K562 (cell line): Measurements from ENCODE around the gene SLCO3A1. TPM values are rescaled to one million over a fixed set of nuclear protein-coding genes. Genes with fewer than 3 reads are reported as not detected.

Source experiments
- BHLHE40 ChIP-seq: IDR thresholded peaks from 2 replicates; pipeline ENCODE4 v1.6.1; 2011; ENCODE audit warnings: low read length, improper control_type of control experiment
- CHAMP1 ChIP-seq: fragments of 450-650 bp; IDR thresholded peaks from 2 replicates; pipeline ENCODE4 v1.6.1; 2016; ENCODE audit warnings: mild to moderate bottlenecking
- CTCF ChIP-seq, 3 experiments: IDR thresholded peaks in 2 of 3; conservative IDR thresholded peaks in 1 of 3; 2 replicates each; pipeline ENCODE4 v1.5.1; 2011 to 2012; ENCODE audit warnings: low read length in 3 of 3, mild to moderate bottlenecking in 3 of 3, control low read depth in 2 of 3, improper control_type of control experiment in 1 of 3, inconsistent platforms in 1 of 3, low read depth in 1 of 3, mixed read lengths in 1 of 3, moderate library complexity in 1 of 3; ENCODE audit not compliant: insufficient read depth in 2 of 3
- E2F1 ChIP-seq: sonication (generic); formaldehyde crosslinking; IDR thresholded peaks from 2 replicates; pipeline ENCODE4 v1.8.1; 2023; ENCODE audit warnings: mild to moderate bottlenecking, missing genetic modification reagents, moderate library complexity
- FUS ChIP-seq: fragments of 200-400 bp; formaldehyde crosslinking; optimal IDR thresholded peaks from 2 replicates; pipeline ENCODE3; 2017; ENCODE audit warnings: low read depth, low read length
- KLF13 ChIP-seq: fragments of 450-650 bp; IDR thresholded peaks from 2 replicates; pipeline ENCODE4 v1.6.1; 2016; ENCODE audit warnings: missing genetic modification characterization, low read depth, mild to moderate bottlenecking, missing compliant biosample characterization, moderate library complexity, borderline replicate concordance
- MITF ChIP-seq: IDR thresholded peaks from 2 replicates; pipeline ENCODE4 v1.6.1; 2014; ENCODE audit warnings: antibody characterized with exemption
- MXD1 ChIP-seq: fragments of 250-450 bp; sonication (Bioruptor Pico); IDR thresholded peaks from 2 replicates; pipeline ENCODE4 v1.8.0; 2021; ENCODE audit warnings: borderline replicate concordance, mild to moderate bottlenecking, moderate library complexity; ENCODE audit not compliant: poor library complexity, severe bottlenecking
- NFIC ChIP-seq: fragments of 450-650 bp; IDR thresholded peaks from 2 replicates; pipeline ENCODE4 v1.6.1; 2017; ENCODE audit warnings: mild to moderate bottlenecking, inconsistent platforms
- NKRF ChIP-seq: fragments of 450-650 bp; IDR thresholded peaks from 2 replicates; pipeline ENCODE4 v1.6.1; 2016; ENCODE audit warnings: borderline replicate concordance
- ZFP91 ChIP-seq: sonication (generic); formaldehyde crosslinking; IDR thresholded peaks from 2 replicates; pipeline ENCODE4 v1.8.0; 2022; ENCODE audit warnings: mild to moderate bottlenecking, missing genetic modification reagents
- ZNF79 ChIP-seq: fragments of 250-450 bp; sonication (Bioruptor Pico); IDR thresholded peaks from 2 replicates; pipeline ENCODE4 v1.4.0; 2020; ENCODE audit warnings: low read depth, mild to moderate bottlenecking, moderate library complexity
- polyA plus RNA-seq, 8 experiments: library from polyadenylated mRNA; depleted of rRNA in 4 of 8; stranded (reverse) in 5 of 8; unstranded in 3 of 8; fragments of >200 nt; fragmentation: Nextera tagmentation in 2 of 8; fragmentation: Illumina TruSeq in 1 of 8; extraction: Ambion mirVana in 2 of 8; extraction: Trizol in 1 of 8; gene quantifications; 2 replicates each; pipeline versions ENCODE4 v1.2.1 to v1.2.3, GENCODE V29; 2011 to 2014; ENCODE audit warnings: inconsistent platforms in 1 of 8, missing spikeins in 1 of 8
- total RNA-seq, 7 experiments: library from RNA; depleted of rRNA in 6 of 7; stranded (reverse); fragments of >200 nt in 6 of 7; fragmentation: Illumina TruSeq in 2 of 7; extraction: Trizol in 2 of 7; gene quantifications; 2 replicates each; pipeline versions ENCODE4 v1.2.1 to v1.2.3, GENCODE V29; 2011 to 2021; ENCODE audit warnings: low replicate concordance in 1 of 7

Gene SLCO3A1
- total and polyA plus RNA-seq, 9 of the 15 experiments (the other 6 are each of a cell fraction or from before 2014, with no cell fraction given), result 0.01 to 0.84 (median 0.06) TPM; not detected in 3

GRCh38 chr15:91852741-91853510, 582 bp upstream of the SLCO3A1 start (continued):
- TF ChIP-seq FUS, result no peak
- no peak for TF ChIP-seq CHAMP1
- peak; percentile 54 to 82 (median 67); a peak in 5 of 6 replicates for TF ChIP-seq CTCF (IDR thresholded peaks at IDR 0.05 in 2 of 3, conservative IDR thresholded peaks at IDR 0.05 in 1 of 3; ENCODE audit: insufficient read depth in 2 of 3, low read depth in 1 of 3, low read length in 3 of 3)
- no peak for TF ChIP-seq BHLHE40
- no peak for TF ChIP-seq ZNF79 (CRISPR knock-in tag)
- peak; percentile 50; the same call in 1 of the 2 replicates for TF ChIP-seq NFIC
- TF ChIP-seq NKRF, result no peak
- TF ChIP-seq E2F1 (CRISPR knock-in tag), result no peak
- no peak for TF ChIP-seq KLF13 (tag)
- TF ChIP-seq MITF, result no peak
- no peak for TF ChIP-seq ZFP91 (CRISPR knock-in tag)
- TF ChIP-seq MXD1 (CRISPR knock-in tag), result no peak
